Measurements from ENCODE around the gene LZTFL1. TPM values are rescaled to one million over a fixed set of nuclear protein-coding genes. Genes with fewer than 3 reads are reported as not detected.

LZTFL1 gene
- total and polyA plus RNA-seq, 2 donors (not counting 3 experiments of a cell fraction or from before 2014, with no cell fraction given) = 18.2 to 26.1 TPM

DNA sequence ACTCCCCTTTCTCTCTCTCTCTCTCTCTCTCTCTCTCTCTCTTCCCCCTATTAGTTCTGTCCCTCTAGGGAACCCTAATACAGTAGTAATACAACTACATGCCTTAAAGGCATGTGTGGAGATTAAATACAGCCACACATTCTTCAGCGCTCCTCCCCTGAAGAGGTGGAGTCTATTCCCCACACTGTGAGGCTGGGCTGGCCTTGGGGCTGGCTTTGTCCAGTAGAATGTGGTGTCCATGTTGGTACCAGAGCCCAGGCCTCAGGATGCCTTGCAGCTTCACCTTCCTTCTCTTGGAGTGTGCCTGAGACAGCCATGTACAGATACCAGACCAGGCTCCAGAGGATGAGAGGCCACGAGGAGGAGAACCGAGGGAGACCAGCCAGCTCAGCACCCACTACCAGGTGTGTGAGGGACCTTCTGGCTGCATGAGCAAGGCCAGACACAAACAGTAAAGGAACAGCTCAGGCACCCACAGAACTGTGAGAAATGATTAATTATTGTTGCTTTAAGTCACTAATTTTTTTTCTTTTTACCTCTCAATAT lies 56.2 kb downstream of the LZTFL1 start:
- no TSS peak for BruUV-seq (replicated peaks)
- Histone ChIP-seq H3K36me3 (ENCODE audit: control insufficient read depth in 2 of 2, extremely low read depth in 1 of 2, insufficient read depth in 2 of 2, low read length in 2 of 2) (no peaks in the 10 kb centered on the region), H4K20me1 (replicated peaks; ENCODE audit: control insufficient read depth, extremely low read depth, insufficient read depth, low read length) (no peaks in the 10 kb centered on the region), H3K9me3 (replicated peaks; ENCODE audit: control insufficient read depth, insufficient read depth, low read length) (no peaks in the 10 kb centered on the region), H3K9me1 (replicated peaks; ENCODE audit: control insufficient read depth, extremely low read depth, insufficient read depth, low read length) (no peaks in the 10 kb centered on the region), H3K79me2 (ENCODE audit: control insufficient read depth, insufficient read depth, low read length) (no peaks in the 10 kb centered on the region), H3K27ac (ENCODE audit: insufficient read depth, low read depth, low read length) (no peak overlapping the region), H3K4me2 (ENCODE audit: insufficient read depth, low read length) (no peak overlapping the region), H3K4me3 (replicated peaks in 1 of 3; ENCODE audit: insufficient read depth in 1 of 3, low read depth in 1 of 3, low read length in 3 of 3) (no peak overlapping the region), H2AFZ (ENCODE audit: low read depth, low read length) (no peak overlapping the region), H3K27me3 (ENCODE audit: control insufficient read depth in 2 of 2, insufficient read depth in 2 of 2, low read length in 2 of 2) (peaks cover 3 to 20% of the 10 kb centered on the region in 2 experiments), H3K9ac (replicated peaks; ENCODE audit: extremely low read depth, insufficient read depth, low read length) (no peak overlapping the region), H3K4me1 (ENCODE audit: control insufficient read depth, extremely low read depth, insufficient read depth, low read length) (no peaks in the 10 kb centered on the region)
- dilution Hi-C loops (cut with MboI; ENCODE audit: extremely low pct_ligation_motif_present, low sequenced_read_pairs) (no loop called here), intact Hi-C loops (cut with micrococcal nuclease) (no loop called here)
- POLR2A ChIA-PET = no interaction called here
- DNase-seq (ENCODE audit: low read depth, low spot score) (no peak), FAIRE-seq (no peak)
- TF ChIP-seq POLR2A (IDR thresholded peaks at IDR 0.05; ENCODE audit: low read depth, low read length) (no peak), MYC (IDR thresholded peaks at IDR 0.05; ENCODE audit: low read depth, low read length) (no peak), POLR2AphosphoS5 (IDR thresholded peaks at IDR 0.05; ENCODE audit: insufficient read depth, low read depth, low read length) (no peak), EZH2 (IDR thresholded peaks at IDR 0.05; ENCODE audit: borderline replicate concordance, low read depth, low read length, severe bottlenecking) (no peak), GATA2 (IDR thresholded peaks at IDR 0.05; ENCODE audit: insufficient read depth, insufficient read length, low read depth, low read length) (no peak), FOS (IDR thresholded peaks at IDR 0.05; ENCODE audit: borderline replicate concordance, insufficient read depth, low read length) (no peak), JUN (IDR thresholded peaks at IDR 0.05; ENCODE audit: borderline replicate concordance, insufficient read depth, insufficient read length, low read depth) (no peak)
- TF ChIP-seq, protein P1, sequence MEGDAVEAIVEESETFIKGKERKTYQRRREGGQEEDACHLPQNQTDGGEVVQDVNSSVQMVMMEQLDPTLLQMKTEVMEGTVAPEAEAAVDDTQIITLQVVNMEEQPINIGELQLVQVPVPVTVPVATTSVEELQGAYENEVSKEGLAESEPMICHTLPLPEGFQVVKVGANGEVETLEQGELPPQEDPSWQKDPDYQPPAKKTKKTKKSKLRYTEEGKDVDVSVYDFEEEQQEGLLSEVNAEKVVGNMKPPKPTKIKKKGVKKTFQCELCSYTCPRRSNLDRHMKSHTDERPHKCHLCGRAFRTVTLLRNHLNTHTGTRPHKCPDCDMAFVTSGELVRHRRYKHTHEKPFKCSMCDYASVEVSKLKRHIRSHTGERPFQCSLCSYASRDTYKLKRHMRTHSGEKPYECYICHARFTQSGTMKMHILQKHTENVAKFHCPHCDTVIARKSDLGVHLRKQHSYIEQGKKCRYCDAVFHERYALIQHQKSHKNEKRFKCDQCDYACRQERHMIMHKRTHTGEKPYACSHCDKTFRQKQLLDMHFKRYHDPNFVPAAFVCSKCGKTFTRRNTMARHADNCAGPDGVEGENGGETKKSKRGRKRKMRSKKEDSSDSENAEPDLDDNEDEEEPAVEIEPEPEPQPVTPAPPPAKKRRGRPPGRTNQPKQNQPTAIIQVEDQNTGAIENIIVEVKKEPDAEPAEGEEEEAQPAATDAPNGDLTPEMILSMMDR (IDR thresholded peaks at IDR 0.05; ENCODE audit: extremely low read depth in 1 of 2, insufficient read depth in 1 of 2, low read depth in 1 of 2, low read length in 2 of 2) = no peak
- CTCF ChIA-PET = interaction anchor here (1.1 kb wide), 1 partner anchor 25 kb away, joined by 3 read pairs; no protein-coding TSS in a partner anchor
